Muscle of leg (tissue), 11 donors: ENCODE measurements around the gene RNF11. TPM values are rescaled to one million over a fixed set of nuclear protein-coding genes. Genes with fewer than 3 reads are reported as not detected.

Experiments
- DNase-seq: peaks from one replicate; pipeline ENCODE4 v3.0.0; 2013
- H3K27ac ChIP-seq: one replicate; pipeline ENCODE4 v1.5.1; 2013; ENCODE audit warnings: mild to moderate bottlenecking, low read length, control low read depth
- H3K27me3 ChIP-seq: one replicate; pipeline ENCODE4 v1.6.1; 2013; ENCODE audit warnings: low read length; ENCODE audit not compliant: control insufficient read depth, insufficient read depth
- H3K36me3 ChIP-seq: one replicate; pipeline ENCODE4 v1.6.1; 2013; ENCODE audit warnings: low read length; ENCODE audit not compliant: control insufficient read depth, insufficient read depth
- H3K4me1 ChIP-seq: one replicate; pipeline ENCODE4 v1.6.1; 2013; ENCODE audit warnings: low read length; ENCODE audit not compliant: control insufficient read depth, insufficient read depth
- H3K4me3 ChIP-seq: one replicate; pipeline ENCODE4 v1.5.1; 2013; ENCODE audit warnings: low read length, control low read depth
- H3K9me3 ChIP-seq: replicated peaks from 2 replicates; pipeline ENCODE4 v1.6.1; 2013; ENCODE audit warnings: low read depth, low read length; ENCODE audit not compliant: control insufficient read depth
- WGBS: methylation state at CpG from one replicate; pipeline ENCODE4 v1.1.5; 2013; ENCODE audit warnings: missing lambda C conversion rate; ENCODE audit not compliant: insufficient coverage; 5-methylcytosine and 5-hydroxymethylcytosine counted together
- polyA plus RNA-seq, 8 donors: library from polyadenylated mRNA; unstranded; fragments of 120-200 nt; gene quantifications; one replicate each; pipeline versions ENCODE4 v1.2.1 to v1.2.3, GENCODE V29; 2013; ENCODE audit warnings: inconsistent platforms in 1 of 8, low replicate concordance in 1 of 8; ENCODE audit not compliant: insufficient read length in 8 of 8, insufficient read depth in 1 of 8
- total RNA-seq: library from RNA; stranded (reverse); fragments of 120-200 nt; gene quantifications from one replicate; pipeline ENCODE4 v1.2.4, GENCODE V29; 2013

RNF11 gene
- total and polyA plus RNA-seq, 9 donors: 73.9 to 109 (median 100) TPM

DNA sequence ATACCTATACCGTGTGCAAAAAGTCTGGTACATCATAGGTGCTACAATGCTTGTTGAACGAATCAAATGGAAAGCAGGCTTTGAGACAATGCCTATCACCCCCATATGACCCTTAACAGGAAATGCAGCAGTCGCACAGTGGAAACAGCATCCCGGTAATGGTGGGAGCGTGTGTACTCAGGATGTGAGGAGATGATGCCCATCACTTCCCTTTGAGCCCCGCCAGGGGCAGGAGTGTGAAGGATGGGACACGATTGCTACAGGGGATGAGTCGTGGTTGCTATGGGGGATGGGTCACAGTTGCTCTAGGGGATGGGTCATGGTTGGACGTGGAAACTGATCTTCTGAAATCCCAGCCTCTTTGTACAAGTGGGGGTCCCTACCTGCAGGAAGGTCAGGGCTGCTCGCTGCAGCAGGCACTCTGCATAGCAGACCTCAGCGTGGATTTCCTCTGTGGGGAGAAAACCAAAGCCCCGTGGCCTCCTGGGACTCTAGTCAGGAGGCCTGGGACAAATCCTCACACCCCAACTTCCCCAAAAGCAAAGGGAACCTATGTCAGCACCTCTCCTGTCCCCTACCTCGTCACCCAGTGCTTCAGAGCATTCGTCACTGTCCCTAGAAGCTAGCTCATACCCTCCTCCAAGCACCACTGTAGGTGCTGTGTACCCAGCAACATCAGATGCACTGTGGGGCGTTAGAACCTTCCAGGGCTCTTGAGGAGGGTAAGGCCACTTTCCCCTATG, 75.0 kb downstream of the RNF11 start:
- H3K4me1 ChIP-seq: no peaks in the 10 kb centered on the region
- no peak overlapping the region for H3K4me3 ChIP-seq
- no peak for DNase-seq
- 62% methylated on average over 10 of the region's 15 CpGs for WGBS
- H3K27me3 ChIP-seq: peaks cover 2% of the 10 kb centered on the region
- no peak overlapping the region for H3K27ac ChIP-seq
- no peaks in the 10 kb centered on the region for H3K36me3 ChIP-seq
- H3K9me3 ChIP-seq: no peaks in the 10 kb centered on the region

DNA sequence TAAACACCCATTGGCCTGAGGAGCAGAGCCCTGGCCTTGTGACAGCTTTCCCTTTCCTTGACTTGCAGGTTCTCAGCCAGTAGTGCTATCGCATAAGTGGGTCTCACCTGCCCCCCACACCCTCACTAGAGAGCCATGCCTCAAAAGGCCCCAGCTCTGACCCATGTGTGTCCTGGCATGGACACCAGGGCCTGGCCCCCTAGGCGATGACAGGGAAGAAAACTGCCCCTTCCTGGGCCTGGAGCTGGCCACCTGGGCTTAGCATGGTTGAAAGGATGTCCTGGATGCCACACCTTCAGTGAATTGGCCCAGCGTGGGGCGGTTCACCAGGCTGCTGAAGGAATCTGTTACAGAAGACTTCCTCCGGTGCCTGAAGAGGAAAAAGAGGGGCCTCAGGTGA, 75.8 kb downstream of the RNF11 start:
- Histone ChIP-seq H3K4me1 (no peaks in the 10 kb centered on the region), H3K9me3 (no peaks in the 10 kb centered on the region), H3K27ac (no peak overlapping the region), H3K36me3 (no peaks in the 10 kb centered on the region), H3K4me3 (no peak overlapping the region), H3K27me3 (peaks cover 2% of the 10 kb centered on the region)
- no peak for DNase-seq
- WGBS: 83% methylated on average over 2 of the region's 5 CpGs

GRCh38 chr1:51312718-51313117, 76.6 kb downstream of the RNF11 start:
- no peaks in the 10 kb centered on the region for H3K27me3 ChIP-seq
- WGBS: 53% methylated on average over 3 of the region's 4 CpGs
- no peak overlapping the region for H3K4me3 ChIP-seq
- H3K4me1 ChIP-seq: no peaks in the 10 kb centered on the region
- no peak for DNase-seq
- no peaks in the 10 kb centered on the region for H3K36me3 ChIP-seq
- no peak overlapping the region for H3K27ac ChIP-seq
- no peaks in the 10 kb centered on the region for H3K9me3 ChIP-seq

DNA sequence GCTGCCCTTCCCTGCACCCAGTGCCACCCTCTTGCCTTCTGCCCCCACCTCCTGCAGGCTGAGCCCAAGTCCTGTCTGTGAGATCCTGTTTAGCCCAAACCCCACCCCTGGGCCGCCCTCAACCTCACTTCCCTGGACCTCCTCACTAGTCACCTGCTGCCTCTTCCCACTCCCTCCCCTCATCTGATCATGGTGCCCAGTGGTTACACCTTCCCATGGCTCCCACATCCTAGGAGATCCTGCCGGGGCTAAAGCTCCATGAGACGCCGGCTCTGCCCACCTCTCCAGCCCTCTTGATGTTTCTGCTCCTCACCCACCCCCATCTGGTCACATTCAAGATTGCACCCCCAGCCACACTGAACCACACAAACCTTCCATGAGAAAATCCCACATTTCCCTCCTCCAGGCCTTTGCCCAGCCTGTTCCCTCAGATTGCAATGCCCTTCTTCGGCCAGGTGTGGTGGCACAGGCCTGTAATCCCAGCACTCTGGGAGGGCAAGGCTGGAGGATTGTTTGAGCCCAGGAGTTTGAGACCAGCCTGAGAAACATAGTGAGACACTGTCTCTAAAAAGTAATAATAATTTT, 77.3 kb downstream of the RNF11 start:
- DNase-seq: no peak
- Histone ChIP-seq H3K36me3 (no peaks in the 10 kb centered on the region), H3K27ac (no peak overlapping the region), H3K4me1 (no peaks in the 10 kb centered on the region), H3K4me3 (no peak overlapping the region), H3K27me3 (no peaks in the 10 kb centered on the region), H3K9me3 (no peaks in the 10 kb centered on the region)
- 82% methylated on average over 4 of the region's 5 CpGs for WGBS

DNA sequence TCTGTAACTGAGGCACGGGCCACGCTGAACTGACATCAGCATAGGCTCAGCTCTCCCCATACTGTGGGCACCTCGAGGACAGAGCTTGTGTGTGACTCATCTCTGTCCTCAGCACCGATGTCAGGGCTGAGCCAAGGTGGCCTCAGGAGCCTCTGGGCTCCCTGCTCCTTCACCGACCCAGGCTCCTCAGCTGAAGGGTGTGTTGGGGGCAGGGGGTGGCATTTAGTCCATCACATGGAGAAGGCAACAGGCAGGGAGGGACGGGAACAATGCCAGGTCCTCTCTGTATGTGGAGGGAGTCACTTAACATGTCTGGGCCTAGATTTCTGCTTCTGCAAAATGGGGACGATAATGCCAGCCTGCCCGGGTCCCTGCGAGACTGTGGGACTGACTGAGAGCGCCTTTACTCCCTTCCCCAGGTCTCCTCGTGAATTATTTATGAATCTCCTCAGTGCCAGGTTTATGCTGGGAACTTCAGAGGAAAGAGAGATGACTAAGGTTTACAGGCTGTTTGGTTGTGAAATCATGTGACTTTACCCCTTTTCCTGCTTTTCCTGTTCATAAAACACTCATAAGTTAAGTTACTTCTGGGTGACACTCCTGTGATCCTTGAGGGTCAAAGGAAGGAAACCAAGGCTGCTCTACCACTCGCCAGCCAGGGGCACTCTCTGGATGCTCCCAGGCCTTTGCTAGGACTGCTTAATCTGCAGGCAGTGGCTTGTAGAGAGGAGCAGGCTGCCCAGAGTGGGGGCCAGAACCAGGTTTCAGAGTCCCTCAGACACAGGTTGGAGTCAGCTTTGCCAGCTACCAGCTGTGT, 78.1 kb downstream of the RNF11 start:
- no peak overlapping the region for H3K4me3 ChIP-seq
- no peaks in the 10 kb centered on the region for H3K36me3 ChIP-seq
- no peaks in the 10 kb centered on the region for H3K27me3 ChIP-seq
- WGBS: 83% methylated on average over 7 of the region's 12 CpGs
- H3K4me1 ChIP-seq: no peaks in the 10 kb centered on the region
- H3K27ac ChIP-seq: no peak overlapping the region
- H3K9me3 ChIP-seq: no peaks in the 10 kb centered on the region
- DNase-seq: no peak

GRCh38 chr1:51314974-51315373, 78.9 kb downstream of the RNF11 start:
- Histone ChIP-seq H3K36me3 (no peaks in the 10 kb centered on the region), H3K27ac (no peak overlapping the region), H3K4me3 (no peak overlapping the region), H3K9me3 (no peaks in the 10 kb centered on the region), H3K4me1 (no peaks in the 10 kb centered on the region), H3K27me3 (no peaks in the 10 kb centered on the region)
- WGBS: 46% methylated on average over 2 of the region's 3 CpGs
- no peak for DNase-seq

DNA sequence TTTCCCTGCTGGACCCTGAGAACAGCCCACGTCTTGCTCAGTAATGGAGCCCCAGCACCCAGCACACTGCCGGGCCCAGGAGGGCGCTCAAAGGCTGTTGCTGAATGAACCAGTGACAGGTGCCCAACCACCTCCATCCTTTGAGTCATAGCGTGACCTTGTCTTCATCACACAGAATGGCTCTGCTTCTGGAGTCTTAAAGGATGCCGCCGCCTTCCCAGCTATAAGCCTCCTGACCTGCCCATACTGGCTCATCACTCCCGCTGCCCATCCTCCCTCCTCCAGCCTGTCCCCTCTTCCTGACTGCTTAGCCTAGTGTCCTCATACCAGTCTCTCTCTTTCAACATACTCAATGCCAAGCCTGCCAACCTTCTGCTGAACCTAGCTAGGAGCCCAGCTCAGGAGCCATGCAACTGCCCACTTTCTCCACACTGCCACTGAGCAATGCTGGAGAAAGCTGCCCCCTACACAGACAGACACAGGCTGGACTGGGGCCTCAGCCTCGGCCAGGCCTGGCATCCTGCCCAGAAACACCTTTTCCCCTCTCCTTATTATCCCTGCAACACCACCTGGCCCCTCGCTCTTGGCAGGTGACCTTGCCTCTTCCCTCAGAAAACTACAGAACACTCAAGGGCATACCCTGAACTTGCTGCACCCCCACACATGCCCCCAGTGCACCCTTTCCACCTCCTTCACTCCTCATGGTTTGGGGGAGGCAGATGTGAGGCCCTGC, 80.2 kb downstream of the RNF11 start:
- no peaks in the 10 kb centered on the region for H3K9me3 ChIP-seq
- no peak for DNase-seq
- no peaks in the 10 kb centered on the region for H3K36me3 ChIP-seq
- no peak overlapping the region for H3K4me3 ChIP-seq
- 78% methylated on average over 8 of the region's 9 CpGs for WGBS
- no peaks in the 10 kb centered on the region for H3K4me1 ChIP-seq
- no peaks in the 10 kb centered on the region for H3K27me3 ChIP-seq
- H3K27ac ChIP-seq: no peak overlapping the region

- WGBS: 80% methylated on average over 2 of the region's 4 CpGs
- no peak for DNase-seq
- H3K9me3 ChIP-seq: no peaks in the 10 kb centered on the region
Measured at GRCh38 chr1:51316846-51317120, 80.7 kb downstream of the RNF11 start.

DNA sequence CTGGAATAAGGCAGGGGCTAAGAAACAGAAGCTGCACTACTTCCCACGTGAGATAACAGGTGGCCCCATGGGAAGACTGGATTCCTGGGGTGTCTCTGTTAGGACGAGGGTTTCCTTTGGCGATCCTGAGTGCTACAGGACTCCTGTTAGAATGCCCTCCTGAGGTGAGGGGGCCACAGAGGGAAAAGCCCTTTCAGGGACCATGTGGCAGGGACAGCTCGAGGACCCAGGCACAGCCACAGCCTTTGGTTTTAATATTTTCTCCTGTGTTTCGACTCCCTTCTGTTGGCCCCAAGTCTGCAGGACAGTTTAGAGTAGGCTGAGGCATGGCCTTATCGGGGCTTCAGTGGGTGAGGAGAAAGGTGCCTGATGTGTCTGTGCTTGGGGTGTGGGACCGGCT, 81.7 kb downstream of the RNF11 start:
- H3K27me3 ChIP-seq: no peaks in the 10 kb centered on the region
- no peaks in the 10 kb centered on the region for H3K4me1 ChIP-seq
- WGBS: 77% methylated on average over 4 of the region's 7 CpGs
- no peak overlapping the region for H3K4me3 ChIP-seq
- no peak overlapping the region for H3K27ac ChIP-seq
- no peak for DNase-seq
- no peaks in the 10 kb centered on the region for H3K36me3 ChIP-seq
- H3K9me3 ChIP-seq: no peaks in the 10 kb centered on the region

More at GRCh38 chr1:51316846-51317120, 80.7 kb downstream of the RNF11 start:
- H3K4me3 ChIP-seq: no peak overlapping the region
- no peak overlapping the region for H3K27ac ChIP-seq
- H3K36me3 ChIP-seq: no peaks in the 10 kb centered on the region
- no peaks in the 10 kb centered on the region for H3K4me1 ChIP-seq
- H3K27me3 ChIP-seq: no peaks in the 10 kb centered on the region
